ENCODE measurements around the gene HMG20B.

The HMG20B gene

DNA sequence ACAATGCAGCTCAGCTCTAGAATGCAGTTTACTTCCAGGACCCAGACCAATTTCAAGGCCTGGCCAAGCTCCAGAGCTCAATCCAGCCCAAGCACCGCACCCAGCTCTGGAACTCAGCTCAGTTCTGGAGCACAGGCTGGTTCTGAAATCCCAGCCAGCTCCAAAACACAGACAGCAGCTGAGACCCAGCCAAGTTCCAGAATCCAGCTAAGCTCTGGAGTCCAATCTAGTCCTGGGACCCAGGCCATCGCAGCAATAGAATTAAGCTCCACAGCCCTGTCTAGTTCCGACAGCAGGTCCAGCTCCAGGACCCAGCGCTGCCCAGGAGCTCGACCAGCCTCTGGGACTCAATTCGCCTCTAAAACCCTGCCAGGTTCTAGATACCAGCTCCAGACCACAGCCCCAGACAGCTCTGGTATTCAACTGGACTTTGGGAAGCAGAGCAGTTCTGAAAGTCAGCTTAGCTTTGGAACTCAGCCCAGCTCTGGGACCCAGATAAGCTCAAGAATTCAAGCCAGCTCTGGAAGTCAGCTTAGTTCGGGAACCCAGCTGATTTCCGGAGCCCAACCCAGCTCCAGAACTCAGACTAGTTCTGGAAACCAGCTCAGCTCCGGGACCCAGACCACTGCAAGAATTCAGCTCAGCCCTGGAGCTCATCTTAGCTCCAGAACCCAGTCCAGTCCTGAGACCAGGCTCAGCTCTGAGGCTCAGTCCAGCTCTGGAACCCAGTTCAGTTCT is 19.3 kb downstream of the HMG20B start:
- Histone ChIP-seq H3K36me3 (ENCODE audit: low read depth) (no peaks in the 10 kb centered on the region), H3K4me1 (ENCODE audit: insufficient read depth, poor library complexity, severe bottlenecking) (no peaks in the 10 kb centered on the region), H3K9me3 (ENCODE audit: severe bottlenecking) (no peaks in the 10 kb centered on the region), H3K27me3 (ENCODE audit: insufficient read depth, poor library complexity, severe bottlenecking) (peaks cover 2% of the 10 kb centered on the region), H3K4me3 (ENCODE audit: severe bottlenecking) (no peak overlapping the region), H3K27ac (ENCODE audit: poor library complexity, severe bottlenecking) (no peak overlapping the region)
- TF ChIP-seq, protein P1, sequence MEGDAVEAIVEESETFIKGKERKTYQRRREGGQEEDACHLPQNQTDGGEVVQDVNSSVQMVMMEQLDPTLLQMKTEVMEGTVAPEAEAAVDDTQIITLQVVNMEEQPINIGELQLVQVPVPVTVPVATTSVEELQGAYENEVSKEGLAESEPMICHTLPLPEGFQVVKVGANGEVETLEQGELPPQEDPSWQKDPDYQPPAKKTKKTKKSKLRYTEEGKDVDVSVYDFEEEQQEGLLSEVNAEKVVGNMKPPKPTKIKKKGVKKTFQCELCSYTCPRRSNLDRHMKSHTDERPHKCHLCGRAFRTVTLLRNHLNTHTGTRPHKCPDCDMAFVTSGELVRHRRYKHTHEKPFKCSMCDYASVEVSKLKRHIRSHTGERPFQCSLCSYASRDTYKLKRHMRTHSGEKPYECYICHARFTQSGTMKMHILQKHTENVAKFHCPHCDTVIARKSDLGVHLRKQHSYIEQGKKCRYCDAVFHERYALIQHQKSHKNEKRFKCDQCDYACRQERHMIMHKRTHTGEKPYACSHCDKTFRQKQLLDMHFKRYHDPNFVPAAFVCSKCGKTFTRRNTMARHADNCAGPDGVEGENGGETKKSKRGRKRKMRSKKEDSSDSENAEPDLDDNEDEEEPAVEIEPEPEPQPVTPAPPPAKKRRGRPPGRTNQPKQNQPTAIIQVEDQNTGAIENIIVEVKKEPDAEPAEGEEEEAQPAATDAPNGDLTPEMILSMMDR (IDR thresholded peaks at IDR 0.05; ENCODE audit: poor library complexity, severe bottlenecking) = no peak
- ATAC-seq (ENCODE audit: low read depth) (no peak), DNase-seq (ENCODE audit: low spot score) (no peak)

DNA sequence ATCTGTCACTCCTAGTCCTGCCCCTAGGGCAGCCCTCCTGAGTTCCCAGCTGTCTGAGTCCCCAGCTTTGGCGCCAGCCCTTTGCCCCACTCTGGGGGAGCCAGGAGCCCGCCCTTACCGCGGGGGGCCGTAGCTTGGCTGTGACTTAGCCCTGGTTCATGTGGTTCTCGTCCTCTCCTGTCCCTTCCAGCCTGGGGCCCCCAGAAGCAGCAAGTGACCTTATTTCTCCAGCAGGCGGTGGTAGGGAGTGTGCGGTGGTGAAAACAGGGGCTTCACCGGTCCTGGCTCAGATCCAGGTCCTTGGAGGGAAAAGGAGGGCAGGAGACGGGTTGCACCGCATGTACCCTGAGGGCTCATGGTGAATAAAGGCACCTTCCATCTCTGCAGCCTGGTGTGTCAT is 20.4 kb downstream of the HMG20B start:
- H3K4me3 ChIP-seq (ENCODE audit: severe bottlenecking) = no peak overlapping the region
- TF ChIP-seq, protein P1 (IDR thresholded peaks at IDR 0.05; ENCODE audit: poor library complexity, severe bottlenecking) = no peak
- H3K9me3 ChIP-seq (ENCODE audit: severe bottlenecking) = no peaks in the 10 kb centered on the region
- ATAC-seq (ENCODE audit: low read depth) = no peak
- no peak overlapping the region for H3K27ac ChIP-seq (ENCODE audit: poor library complexity, severe bottlenecking)
- no peak for DNase-seq (ENCODE audit: low spot score)
- no peaks in the 10 kb centered on the region for H3K27me3 ChIP-seq (ENCODE audit: insufficient read depth, poor library complexity, severe bottlenecking)
- H3K4me1 ChIP-seq (ENCODE audit: insufficient read depth, poor library complexity, severe bottlenecking) = no peaks in the 10 kb centered on the region
- no peaks in the 10 kb centered on the region for H3K36me3 ChIP-seq (ENCODE audit: low read depth)

DNA sequence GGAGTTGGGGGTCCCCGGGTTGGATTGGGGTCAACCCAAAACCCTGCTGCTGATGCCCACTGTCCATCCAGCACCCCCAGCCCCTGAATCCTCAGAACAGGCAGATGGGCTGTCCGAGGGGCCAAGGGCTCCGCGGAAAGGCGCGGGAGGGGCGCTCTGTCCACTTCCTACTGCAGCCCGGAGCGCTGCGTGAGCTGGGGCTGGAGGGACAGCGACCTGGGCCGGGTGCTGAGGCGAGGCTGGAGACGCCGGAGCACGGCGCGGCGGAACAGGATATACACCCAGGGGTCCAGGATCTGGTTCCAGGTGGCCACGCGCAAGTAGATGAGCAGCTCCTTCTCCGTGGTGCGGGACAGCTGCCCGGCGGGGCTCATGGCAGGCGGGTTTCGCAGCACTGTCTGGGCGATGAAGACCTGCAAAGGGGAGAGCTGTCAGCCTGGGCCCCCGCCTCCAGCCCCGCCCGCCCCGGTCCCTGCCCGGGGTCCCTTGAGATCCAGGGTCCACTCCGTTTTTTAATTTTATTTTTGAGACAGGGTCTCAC is 22.8 kb downstream of the HMG20B start:
- no peaks in the 10 kb centered on the region for H3K9me3 ChIP-seq (ENCODE audit: severe bottlenecking)
- H3K36me3 ChIP-seq (ENCODE audit: low read depth) = no peaks in the 10 kb centered on the region
- no peak overlapping the region for H3K4me3 ChIP-seq (ENCODE audit: severe bottlenecking)
- DNase-seq (ENCODE audit: low spot score) = no peak
- ATAC-seq (ENCODE audit: low read depth) = no peak
- H3K27ac ChIP-seq (ENCODE audit: poor library complexity, severe bottlenecking) = no peak overlapping the region
- TF ChIP-seq, protein P1 (IDR thresholded peaks at IDR 0.05; ENCODE audit: poor library complexity, severe bottlenecking) = no peak
- no peaks in the 10 kb centered on the region for H3K4me1 ChIP-seq (ENCODE audit: insufficient read depth, poor library complexity, severe bottlenecking)
- H3K27me3 ChIP-seq (ENCODE audit: insufficient read depth, poor library complexity, severe bottlenecking) = no peaks in the 10 kb centered on the region

DNA sequence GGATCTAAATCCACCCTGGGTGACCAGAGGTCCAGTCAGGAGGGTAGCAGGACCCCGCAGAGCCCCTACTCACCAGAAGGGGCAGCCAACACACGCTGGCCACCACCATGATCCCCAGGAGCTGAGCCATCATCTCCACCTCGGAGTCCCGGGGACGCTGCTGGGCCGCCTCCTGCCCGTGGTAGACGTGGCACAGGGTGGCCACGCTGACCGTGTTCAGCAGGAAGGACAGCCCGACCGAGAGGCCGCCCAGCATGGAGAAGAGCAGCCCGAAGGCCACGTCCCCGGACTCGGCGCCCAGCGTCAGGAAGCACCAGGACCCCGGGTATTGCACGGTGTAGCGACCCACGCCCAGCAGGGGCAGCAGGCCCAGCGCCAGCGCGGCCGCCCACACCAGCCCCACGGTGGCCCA is 27.0 kb downstream of the HMG20B start:
- Histone ChIP-seq H3K36me3 (ENCODE audit: low read depth) (no peaks in the 10 kb centered on the region), H3K27me3 (ENCODE audit: insufficient read depth, poor library complexity, severe bottlenecking) (no peaks in the 10 kb centered on the region), H3K4me3 (ENCODE audit: severe bottlenecking) (no peak overlapping the region), H3K27ac (ENCODE audit: poor library complexity, severe bottlenecking) (no peak overlapping the region), H3K4me1 (ENCODE audit: insufficient read depth, poor library complexity, severe bottlenecking) (no peaks in the 10 kb centered on the region), H3K9me3 (ENCODE audit: severe bottlenecking) (no peaks in the 10 kb centered on the region)
- no peak for DNase-seq (ENCODE audit: low spot score)
- TF ChIP-seq, protein P1 (IDR thresholded peaks at IDR 0.05; ENCODE audit: poor library complexity, severe bottlenecking) = no peak
- ATAC-seq (ENCODE audit: low read depth) = no peak

DNA sequence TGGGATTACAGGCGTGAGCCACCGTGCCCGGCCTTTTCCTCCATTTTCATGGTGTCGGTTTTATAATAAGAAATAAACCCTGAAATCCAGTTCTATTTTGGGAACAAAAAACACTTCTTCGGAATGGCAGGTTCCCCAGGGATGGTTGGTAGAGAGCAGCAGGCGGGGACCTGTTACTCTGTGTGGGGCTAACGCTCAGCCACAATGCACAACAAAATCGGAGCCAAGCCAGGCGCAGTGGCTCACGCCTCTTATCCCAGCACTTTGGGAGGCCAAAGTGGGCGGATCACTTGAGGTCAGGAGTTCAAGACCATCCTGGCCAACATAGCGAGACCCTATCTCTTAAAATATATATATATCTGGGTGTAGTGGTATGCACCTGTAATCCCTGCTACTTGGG is 28.3 kb downstream of the HMG20B start:
- no peak for ATAC-seq (ENCODE audit: low read depth)
- no peaks in the 10 kb centered on the region for H3K27me3 ChIP-seq (ENCODE audit: insufficient read depth, poor library complexity, severe bottlenecking)
- H3K4me3 ChIP-seq (ENCODE audit: severe bottlenecking) = no peak overlapping the region
- no peaks in the 10 kb centered on the region for H3K9me3 ChIP-seq (ENCODE audit: severe bottlenecking)
- no peak overlapping the region for H3K27ac ChIP-seq (ENCODE audit: poor library complexity, severe bottlenecking)
- TF ChIP-seq, protein P1 (IDR thresholded peaks at IDR 0.05; ENCODE audit: poor library complexity, severe bottlenecking) = no peak
- no peak for DNase-seq (ENCODE audit: low spot score)
- H3K4me1 ChIP-seq (ENCODE audit: insufficient read depth, poor library complexity, severe bottlenecking) = no peaks in the 10 kb centered on the region
- no peaks in the 10 kb centered on the region for H3K36me3 ChIP-seq (ENCODE audit: low read depth)
